ENCODE data around the gene ARHGEF11.

ARHGEF11 gene

DNA sequence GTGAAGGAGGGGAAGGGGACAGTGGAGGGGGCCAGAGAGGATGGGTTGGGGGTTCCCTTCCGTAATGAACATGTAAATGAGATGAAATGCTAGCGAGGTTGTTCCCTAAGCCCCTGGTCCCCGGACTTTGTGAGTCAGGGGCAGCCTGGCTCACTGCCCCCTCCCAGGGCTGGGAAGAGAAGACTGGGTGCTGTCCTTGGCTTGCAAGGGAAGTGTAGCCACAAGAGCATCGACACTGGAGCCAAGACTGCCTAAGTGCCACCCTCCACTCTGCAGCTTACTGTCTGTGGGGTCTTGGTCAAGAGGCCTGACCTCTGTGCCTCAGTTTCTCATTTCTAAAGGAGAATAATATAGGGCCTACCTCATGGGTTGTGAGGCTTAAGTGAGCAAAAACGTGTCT is 151.5 kb downstream of the ARHGEF11 start:
- no peak overlapping the region for H3K27ac ChIP-seq
- H3K9ac ChIP-seq: no peak overlapping the region
- TF ChIP-seq, protein P1, sequence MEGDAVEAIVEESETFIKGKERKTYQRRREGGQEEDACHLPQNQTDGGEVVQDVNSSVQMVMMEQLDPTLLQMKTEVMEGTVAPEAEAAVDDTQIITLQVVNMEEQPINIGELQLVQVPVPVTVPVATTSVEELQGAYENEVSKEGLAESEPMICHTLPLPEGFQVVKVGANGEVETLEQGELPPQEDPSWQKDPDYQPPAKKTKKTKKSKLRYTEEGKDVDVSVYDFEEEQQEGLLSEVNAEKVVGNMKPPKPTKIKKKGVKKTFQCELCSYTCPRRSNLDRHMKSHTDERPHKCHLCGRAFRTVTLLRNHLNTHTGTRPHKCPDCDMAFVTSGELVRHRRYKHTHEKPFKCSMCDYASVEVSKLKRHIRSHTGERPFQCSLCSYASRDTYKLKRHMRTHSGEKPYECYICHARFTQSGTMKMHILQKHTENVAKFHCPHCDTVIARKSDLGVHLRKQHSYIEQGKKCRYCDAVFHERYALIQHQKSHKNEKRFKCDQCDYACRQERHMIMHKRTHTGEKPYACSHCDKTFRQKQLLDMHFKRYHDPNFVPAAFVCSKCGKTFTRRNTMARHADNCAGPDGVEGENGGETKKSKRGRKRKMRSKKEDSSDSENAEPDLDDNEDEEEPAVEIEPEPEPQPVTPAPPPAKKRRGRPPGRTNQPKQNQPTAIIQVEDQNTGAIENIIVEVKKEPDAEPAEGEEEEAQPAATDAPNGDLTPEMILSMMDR (conservative IDR thresholded peaks at IDR 0.05; ENCODE audit: low read depth, low read length): no peak
- H2AFZ ChIP-seq (ENCODE audit: low read depth): no peak overlapping the region
- no peaks in the 10 kb centered on the region for H3K36me3 ChIP-seq (ENCODE audit: insufficient read depth)
- peaks cover 6% of the 10 kb centered on the region for H3K4me1 ChIP-seq (ENCODE audit: low read depth, poor library complexity, severe bottlenecking)
- no peaks in the 10 kb centered on the region for H3K79me2 ChIP-seq (ENCODE audit: insufficient read depth, low read depth)
- H3K27me3 ChIP-seq (ENCODE audit: insufficient read depth, low read depth): peaks cover 89% of the 10 kb centered on the region
- no peak overlapping the region for H3K4me2 ChIP-seq
- H3K4me3 ChIP-seq (IDR thresholded peaks at IDR 0.05; ENCODE audit: insufficient read depth, low read depth, low read length): no peak overlapping the region
- no peaks in the 10 kb centered on the region for H4K20me1 ChIP-seq (ENCODE audit: insufficient read depth)

GRCh38 chr1:156893048-156893953 is 152.2 kb downstream of the ARHGEF11 start, which contains the start of gene PEAR1:
TSS of gene PEAR1 (plus strand) at chr1:156893718. CDS start at chr1:156903927, 10,209 bp downstream.
- Histone ChIP-seq H3K4me3 (IDR thresholded peaks at IDR 0.05; ENCODE audit: insufficient read depth, low read depth, low read length) (peak within 1 kb of the TSS; percentile 53), H3K27ac (no peak within 1 kb of the TSS), H3K36me3 (ENCODE audit: insufficient read depth) (no peaks in the 10 kb centered on the region), H3K9ac (no peak within 1 kb of the TSS), H2AFZ (ENCODE audit: low read depth) (no peak within 1 kb of the TSS), H4K20me1 (ENCODE audit: insufficient read depth) (no peaks in the 10 kb centered on the region), H3K4me2 (peak within 1 kb of the TSS; percentile 22; the same call in 1 of the 2 replicates), H3K4me1 (ENCODE audit: low read depth, poor library complexity, severe bottlenecking) (peaks cover 6% of the 10 kb centered on the region), H3K27me3 (ENCODE audit: insufficient read depth, low read depth) (peaks cover 87% of the 10 kb centered on the region), H3K79me2 (ENCODE audit: insufficient read depth, low read depth) (no peaks in the 10 kb centered on the region)
- TF ChIP-seq, protein P1 (conservative IDR thresholded peaks at IDR 0.05; ENCODE audit: low read depth, low read length): no peak

DNA sequence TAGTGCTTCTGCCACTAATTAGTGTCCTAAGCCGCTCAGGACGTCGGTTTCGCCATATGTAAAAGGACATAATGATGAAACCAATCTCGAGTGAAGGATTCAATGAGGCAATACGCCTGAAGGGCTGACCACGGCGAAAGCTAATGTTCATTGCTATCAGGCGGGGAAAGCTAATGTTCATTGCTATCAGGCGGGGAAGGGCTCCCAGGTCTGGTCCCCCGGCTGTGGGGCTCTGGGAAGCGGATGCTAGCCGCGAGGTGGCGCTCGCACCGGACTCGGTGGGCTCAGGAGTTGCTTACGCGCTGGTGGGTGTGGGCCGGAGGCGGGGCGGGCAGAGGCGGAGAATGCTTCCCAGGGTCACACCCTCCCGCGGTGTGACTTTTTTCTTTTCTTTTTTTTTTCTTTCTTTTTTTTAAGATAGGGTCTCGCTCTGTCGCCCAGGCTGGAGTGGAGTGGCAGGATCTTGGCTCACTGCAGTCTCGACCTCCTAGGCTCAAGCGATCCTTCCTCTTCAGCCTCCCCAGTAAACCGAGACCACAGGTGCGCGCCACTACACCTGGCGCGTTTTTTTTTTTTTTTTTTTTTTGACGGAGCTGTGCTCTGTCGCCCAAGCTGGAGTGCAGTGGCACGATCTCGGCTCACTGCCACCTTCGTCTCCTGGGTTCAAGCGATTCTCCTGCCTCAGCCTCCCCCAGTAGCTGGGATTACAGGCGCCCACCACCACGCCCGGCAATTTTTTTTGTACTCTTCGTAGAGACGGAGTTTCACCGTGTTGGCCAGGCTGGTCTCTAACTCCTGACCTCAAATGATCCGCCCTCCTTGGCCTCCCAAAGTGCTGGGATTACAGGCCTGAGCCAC is 153.1 kb downstream of the ARHGEF11 start:
- peaks cover 84% of the 10 kb centered on the region for H3K27me3 ChIP-seq (ENCODE audit: insufficient read depth, low read depth)
- no peaks in the 10 kb centered on the region for H3K79me2 ChIP-seq (ENCODE audit: insufficient read depth, low read depth)
- no peak overlapping the region for H3K27ac ChIP-seq
- TF ChIP-seq, protein P1 (conservative IDR thresholded peaks at IDR 0.05; ENCODE audit: low read depth, low read length): peak; percentile 93
- H2AFZ ChIP-seq (ENCODE audit: low read depth): no peak overlapping the region
- H3K4me1 ChIP-seq (ENCODE audit: low read depth, poor library complexity, severe bottlenecking): peaks cover 6% of the 10 kb centered on the region
- no peak overlapping the region for H3K9ac ChIP-seq
- H3K4me3 ChIP-seq (IDR thresholded peaks at IDR 0.05; ENCODE audit: insufficient read depth, low read depth, low read length): peak overlapping the region; percentile 53
- H3K4me2 ChIP-seq: peak overlapping the region; percentile 22; the same call in 1 of the 2 replicates
- no peaks in the 10 kb centered on the region for H4K20me1 ChIP-seq (ENCODE audit: insufficient read depth)
- H3K36me3 ChIP-seq (ENCODE audit: insufficient read depth): no peaks in the 10 kb centered on the region

DNA sequence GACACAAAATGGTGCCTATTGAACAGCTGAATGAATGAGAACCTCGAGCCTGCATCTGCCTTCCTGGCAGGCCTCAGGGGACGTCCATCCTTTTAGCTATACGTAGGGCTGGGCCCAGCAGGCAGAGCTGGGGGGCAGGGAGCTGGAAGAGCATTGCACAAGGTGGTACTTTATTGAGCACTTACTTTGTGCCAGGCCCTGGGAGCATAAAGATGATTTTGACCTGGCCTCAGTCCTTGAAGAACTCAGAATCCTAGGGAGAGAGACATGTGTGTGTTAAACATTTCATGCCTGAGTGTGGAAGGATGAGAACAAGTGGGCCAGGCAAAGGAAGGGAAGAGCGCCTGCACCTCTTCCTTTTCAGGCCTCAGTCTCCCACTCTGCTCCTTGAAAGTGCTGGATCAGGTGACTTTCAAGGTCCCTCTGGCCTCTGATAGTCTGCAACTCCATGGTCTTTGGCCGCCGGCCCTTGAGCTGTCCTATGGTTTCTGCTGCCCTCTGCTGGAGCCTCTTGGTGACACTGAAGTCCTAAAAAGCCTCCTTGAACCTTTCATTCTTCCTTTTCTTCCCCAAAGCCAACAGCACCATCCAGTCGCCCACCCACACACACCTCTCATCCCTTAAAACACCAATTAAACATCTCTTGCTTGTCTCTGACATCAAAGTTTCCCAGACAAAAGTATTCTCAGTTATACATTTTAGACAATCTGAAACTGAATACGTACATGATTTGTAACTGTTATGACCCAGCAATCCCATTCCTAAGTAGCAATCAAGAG is 155.6 kb downstream of the ARHGEF11 start:
- H3K4me1 ChIP-seq (ENCODE audit: low read depth, poor library complexity, severe bottlenecking): peaks cover 6% of the 10 kb centered on the region
- no peaks in the 10 kb centered on the region for H3K36me3 ChIP-seq (ENCODE audit: insufficient read depth)
- H3K79me2 ChIP-seq (ENCODE audit: insufficient read depth, low read depth): no peaks in the 10 kb centered on the region
- no peak overlapping the region for H3K4me3 ChIP-seq (IDR thresholded peaks at IDR 0.05; ENCODE audit: insufficient read depth, low read depth, low read length)
- TF ChIP-seq, protein P1 (conservative IDR thresholded peaks at IDR 0.05; ENCODE audit: low read depth, low read length): peak; percentile 100
- H3K9ac ChIP-seq: no peak overlapping the region
- peak overlapping the region; percentile 44; the same call in 1 of the 2 replicates for H2AFZ ChIP-seq (ENCODE audit: low read depth)
- no peak overlapping the region; the same call in 1 of the 2 replicates for H3K4me2 ChIP-seq
- no peak overlapping the region for H3K27ac ChIP-seq
- H3K27me3 ChIP-seq (ENCODE audit: insufficient read depth, low read depth): peaks cover 82% of the 10 kb centered on the region
- no peaks in the 10 kb centered on the region for H4K20me1 ChIP-seq (ENCODE audit: insufficient read depth)
